ENCODE results near the gene CARM1.

CARM1 gene

DNA sequence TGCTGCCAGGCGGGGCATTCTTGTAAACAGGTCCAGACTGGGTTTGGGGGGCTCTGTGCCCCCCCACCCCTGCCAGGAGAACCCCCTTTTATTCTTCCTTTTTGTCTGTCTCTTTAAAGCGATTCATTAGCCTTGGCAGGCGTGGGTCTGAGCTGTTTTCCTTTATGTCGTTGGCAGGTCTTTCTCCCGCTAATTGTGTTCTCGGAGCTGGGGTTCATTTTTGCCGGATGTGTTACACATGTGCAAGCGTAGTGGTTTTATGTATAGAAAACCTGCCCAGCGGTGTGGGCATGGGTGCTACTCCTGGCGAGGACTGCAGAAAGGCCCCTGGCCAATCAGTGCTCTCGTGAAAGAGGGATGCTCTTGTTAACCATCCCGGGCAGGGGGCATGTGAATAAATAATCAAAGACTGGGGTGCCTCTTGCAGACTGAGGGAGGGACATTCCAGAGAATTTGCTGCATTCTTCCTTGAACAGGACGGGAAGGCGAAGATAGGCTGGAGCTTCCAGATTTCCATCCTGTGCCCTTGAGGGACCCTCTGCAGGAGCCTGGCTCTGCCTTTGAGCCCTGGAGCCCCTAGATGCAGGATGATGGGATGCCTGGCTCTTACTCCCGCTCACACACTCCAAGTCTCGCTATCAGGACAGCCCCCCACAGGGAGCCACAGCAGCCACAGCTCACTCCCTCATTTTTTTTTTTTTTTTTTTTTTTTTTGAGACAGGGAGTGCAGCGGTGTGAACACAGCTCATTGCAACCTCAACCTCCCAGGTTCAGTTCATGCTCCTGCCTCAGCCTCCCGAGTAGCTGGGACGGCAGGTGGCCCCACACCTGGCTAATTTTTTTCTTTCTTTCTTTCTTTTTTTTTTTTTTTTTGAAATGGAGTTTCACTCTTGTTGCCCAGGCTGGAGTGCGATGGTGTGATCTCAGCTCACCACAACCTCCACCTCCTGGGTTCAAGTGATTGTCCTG is 14.1 kb downstream of the CARM1 start:
- no peak overlapping the region for H3K9ac ChIP-seq (ENCODE audit: low read length)
- no peaks in the 10 kb centered on the region for H3K4me1 ChIP-seq (ENCODE audit: low read length)
- no peak overlapping the region for H2AFZ ChIP-seq (ENCODE audit: low read length)
- no peaks in the 10 kb centered on the region for H3K9me2 ChIP-seq (replicated peaks; ENCODE audit: insufficient read depth, low read length)
- no peaks in the 10 kb centered on the region for H3K27me3 ChIP-seq (replicated peaks; ENCODE audit: insufficient read depth, low read length)
- H3K27ac ChIP-seq (ENCODE audit: low read length) = no peak overlapping the region
- H3K36me3 ChIP-seq (replicated peaks; ENCODE audit: insufficient read depth, low read length) = no peaks in the 10 kb centered on the region
- no peak for DNase-seq
- H4K20me1 ChIP-seq (ENCODE audit: insufficient read depth, low read length) = no peaks in the 10 kb centered on the region
- peaks cover 73% of the 10 kb centered on the region for H3K79me2 ChIP-seq (ENCODE audit: low read length)
- H3K4me3 ChIP-seq (ENCODE audit: low read length) = no peak overlapping the region
- no peaks in the 10 kb centered on the region; the same call in 1 of the 2 replicates for H3F3A ChIP-seq (ENCODE audit: insufficient read depth, low read length)
- H3K9me3 ChIP-seq (replicated peaks; ENCODE audit: insufficient read depth, low read length) = no peaks in the 10 kb centered on the region
- TF ChIP-seq, protein P1, sequence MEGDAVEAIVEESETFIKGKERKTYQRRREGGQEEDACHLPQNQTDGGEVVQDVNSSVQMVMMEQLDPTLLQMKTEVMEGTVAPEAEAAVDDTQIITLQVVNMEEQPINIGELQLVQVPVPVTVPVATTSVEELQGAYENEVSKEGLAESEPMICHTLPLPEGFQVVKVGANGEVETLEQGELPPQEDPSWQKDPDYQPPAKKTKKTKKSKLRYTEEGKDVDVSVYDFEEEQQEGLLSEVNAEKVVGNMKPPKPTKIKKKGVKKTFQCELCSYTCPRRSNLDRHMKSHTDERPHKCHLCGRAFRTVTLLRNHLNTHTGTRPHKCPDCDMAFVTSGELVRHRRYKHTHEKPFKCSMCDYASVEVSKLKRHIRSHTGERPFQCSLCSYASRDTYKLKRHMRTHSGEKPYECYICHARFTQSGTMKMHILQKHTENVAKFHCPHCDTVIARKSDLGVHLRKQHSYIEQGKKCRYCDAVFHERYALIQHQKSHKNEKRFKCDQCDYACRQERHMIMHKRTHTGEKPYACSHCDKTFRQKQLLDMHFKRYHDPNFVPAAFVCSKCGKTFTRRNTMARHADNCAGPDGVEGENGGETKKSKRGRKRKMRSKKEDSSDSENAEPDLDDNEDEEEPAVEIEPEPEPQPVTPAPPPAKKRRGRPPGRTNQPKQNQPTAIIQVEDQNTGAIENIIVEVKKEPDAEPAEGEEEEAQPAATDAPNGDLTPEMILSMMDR (IDR thresholded peaks at IDR 0.05; ENCODE audit: low read length) = no peak
- TF ChIP-seq EZH2 (optimal IDR thresholded peaks at IDR 0.05; ENCODE audit: low read depth, low read length) = no peak
- TF ChIP-seq EZH2phosphoT487 (IDR thresholded peaks at IDR 0.05; ENCODE audit: low read length) = no peak
- H3K4me2 ChIP-seq (ENCODE audit: low read depth, low read length) = no peak overlapping the region

DNA sequence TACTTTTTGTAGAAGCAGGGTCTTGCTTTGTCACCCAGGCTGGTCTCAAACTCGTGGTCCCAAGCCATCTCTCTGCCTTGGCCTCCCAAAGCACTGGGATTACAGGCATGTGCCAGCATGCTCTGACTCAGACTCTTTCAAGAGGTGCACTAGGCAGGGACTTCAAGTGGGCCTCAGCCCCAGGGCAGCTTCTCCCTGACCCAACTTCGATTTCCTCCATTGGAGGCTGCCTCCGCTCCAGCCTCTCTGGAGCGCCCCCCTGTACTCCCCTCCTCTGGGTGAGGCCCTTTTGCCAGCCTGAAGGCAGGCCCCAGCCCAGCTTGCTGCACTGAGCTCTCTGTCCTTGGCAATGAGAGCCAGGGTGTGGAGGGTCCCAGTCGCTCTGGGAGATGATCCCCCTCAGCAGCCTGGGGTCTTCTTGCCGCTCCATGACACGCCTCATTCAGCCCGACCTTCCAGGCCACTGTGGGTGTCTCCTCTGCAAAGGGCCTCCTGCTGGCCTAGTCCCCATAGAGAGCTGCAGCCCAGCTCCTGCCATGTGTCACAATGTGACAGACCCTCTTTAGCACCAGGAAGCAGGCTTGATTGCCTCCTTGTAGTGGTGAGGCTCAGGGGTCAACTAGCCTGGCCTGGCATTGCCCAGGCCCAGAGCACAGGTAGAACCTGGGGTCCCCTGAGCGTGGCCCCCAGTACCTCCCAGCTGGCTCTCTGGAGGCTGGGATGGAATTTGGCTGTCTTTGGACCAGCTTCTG is 16.4 kb downstream of the CARM1 start:
- Histone ChIP-seq H2AFZ (ENCODE audit: low read length) (no peak overlapping the region), H3K4me2 (ENCODE audit: low read depth, low read length) (no peak overlapping the region), H4K20me1 (ENCODE audit: insufficient read depth, low read length) (no peaks in the 10 kb centered on the region), H3K9me3 (replicated peaks; ENCODE audit: insufficient read depth, low read length) (no peaks in the 10 kb centered on the region), H3K4me3 (ENCODE audit: low read length) (no peak overlapping the region), H3K9me2 (replicated peaks; ENCODE audit: insufficient read depth, low read length) (no peaks in the 10 kb centered on the region), H3K79me2 (ENCODE audit: low read length) (peaks cover 70% of the 10 kb centered on the region), H3K36me3 (replicated peaks; ENCODE audit: insufficient read depth, low read length) (no peaks in the 10 kb centered on the region), H3K4me1 (ENCODE audit: low read length) (no peaks in the 10 kb centered on the region), H3K9ac (ENCODE audit: low read length) (no peak overlapping the region), H3K27ac (ENCODE audit: low read length) (no peak overlapping the region), H3K27me3 (replicated peaks; ENCODE audit: insufficient read depth, low read length) (no peaks in the 10 kb centered on the region), H3F3A (ENCODE audit: insufficient read depth, low read length) (no peaks in the 10 kb centered on the region)
- TF ChIP-seq EZH2 (optimal IDR thresholded peaks at IDR 0.05; ENCODE audit: low read depth, low read length) (no peak), EZH2phosphoT487 (IDR thresholded peaks at IDR 0.05; ENCODE audit: low read length) (no peak)
- TF ChIP-seq, protein P1 (IDR thresholded peaks at IDR 0.05; ENCODE audit: low read length) = no peak
- no peak for DNase-seq

DNA sequence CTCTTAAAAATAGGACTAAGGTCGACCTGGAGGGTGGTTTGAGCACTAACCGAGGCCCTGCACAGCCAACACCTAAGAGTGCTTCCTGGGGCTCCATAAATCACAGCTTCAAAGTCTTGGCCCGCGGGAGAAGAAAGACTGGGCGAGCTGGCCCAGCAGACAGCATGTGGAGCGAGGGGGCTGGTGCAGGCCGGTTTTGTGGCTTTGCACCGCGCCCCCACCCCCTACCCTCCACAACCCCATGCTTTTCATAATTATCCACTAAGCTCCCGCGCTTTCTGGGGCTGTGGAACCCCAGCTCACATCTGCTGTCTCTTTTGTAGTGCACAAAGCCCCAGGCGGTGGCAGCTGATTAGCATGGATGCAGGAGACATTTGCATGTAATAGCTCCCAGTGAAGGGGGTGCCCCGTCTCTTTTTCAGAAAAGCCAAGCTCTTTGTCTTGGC is 17.1 kb downstream of the CARM1 start:
- Histone ChIP-seq H2AFZ (ENCODE audit: low read length) (no peak overlapping the region), H3K79me2 (ENCODE audit: low read length) (peaks cover 64% of the 10 kb centered on the region), H3K27me3 (replicated peaks; ENCODE audit: insufficient read depth, low read length) (no peaks in the 10 kb centered on the region), H3K4me1 (ENCODE audit: low read length) (no peaks in the 10 kb centered on the region), H3K9me3 (replicated peaks; ENCODE audit: insufficient read depth, low read length) (no peaks in the 10 kb centered on the region), H4K20me1 (ENCODE audit: insufficient read depth, low read length) (no peaks in the 10 kb centered on the region), H3K27ac (ENCODE audit: low read length) (no peak overlapping the region), H3K4me3 (ENCODE audit: low read length) (no peak overlapping the region), H3K9me2 (replicated peaks; ENCODE audit: insufficient read depth, low read length) (no peaks in the 10 kb centered on the region), H3K4me2 (ENCODE audit: low read depth, low read length) (no peak overlapping the region), H3F3A (ENCODE audit: insufficient read depth, low read length) (no peaks in the 10 kb centered on the region), H3K9ac (ENCODE audit: low read length) (no peak overlapping the region), H3K36me3 (replicated peaks; ENCODE audit: insufficient read depth, low read length) (no peaks in the 10 kb centered on the region)
- TF ChIP-seq, protein P1 (IDR thresholded peaks at IDR 0.05; ENCODE audit: low read length) = no peak
- TF ChIP-seq EZH2phosphoT487 (IDR thresholded peaks at IDR 0.05; ENCODE audit: low read length) (no peak), EZH2 (optimal IDR thresholded peaks at IDR 0.05; ENCODE audit: low read depth, low read length) (no peak)
- no peak for DNase-seq

Data from MM.1S (cell line).